HG03066 (cell line): ENCODE data around the gene CAT.

ENCODE experiments used
- ATAC-seq: cut with Tn5 transposase; IDR thresholded peaks from one replicate; pipeline ENCODE4 v1.9.1; 2021; ENCODE audit warnings: low read depth; ENCODE audit not compliant: unreplicated experiment

The CAT gene

GRCh38 chr11:34457607-34458006 lies 18.9 kb downstream of the CAT start:
- no peak for ATAC-seq

- no peak for ATAC-seq
Measured at GRCh38 chr11:34458525-34458924, 19.8 kb downstream of the CAT start.

- ATAC-seq = no peak
Measured at GRCh38 chr11:34459507-34460162, 20.9 kb downstream of the CAT start.

- no peak for ATAC-seq
Measured at GRCh38 chr11:34460278-34460677, 21.5 kb downstream of the CAT start.

- no peak for ATAC-seq
Measured at GRCh38 chr11:34461215-34461614, 22.5 kb downstream of the CAT start.

DNA sequence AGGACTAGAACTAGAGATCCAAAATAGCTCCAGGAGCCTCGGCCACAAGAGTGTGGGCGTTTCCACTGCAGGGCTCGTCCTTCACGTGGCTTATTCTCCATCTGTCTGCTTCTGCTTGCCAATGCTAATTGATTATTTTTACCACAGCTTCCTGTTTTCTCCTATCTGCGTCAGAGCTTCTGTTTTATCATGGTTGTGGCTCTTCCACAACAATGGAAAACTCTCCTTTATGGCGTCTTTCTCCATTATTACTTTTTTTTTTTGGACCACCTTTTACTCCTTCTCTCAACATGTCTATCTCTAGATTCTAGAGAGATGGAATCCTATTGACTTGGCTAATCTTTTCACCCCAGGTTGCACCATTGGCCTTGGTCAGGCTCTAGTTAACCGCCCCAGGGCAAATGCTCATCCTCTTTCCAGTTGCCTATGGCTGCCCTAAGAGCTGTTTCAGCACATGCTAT lies 25.9 kb downstream of the CAT start:
- no peak for ATAC-seq

GRCh38 chr11:34466802-34467488 lies 28.2 kb downstream of the CAT start:
- ATAC-seq = no peak

- ATAC-seq = no peak
Measured at GRCh38 chr11:34468209-34468841, 29.6 kb downstream of the CAT start.

GRCh38 chr11:34473603-34474169 lies 35.0 kb downstream of the CAT start:
- ATAC-seq = no peak

DNA sequence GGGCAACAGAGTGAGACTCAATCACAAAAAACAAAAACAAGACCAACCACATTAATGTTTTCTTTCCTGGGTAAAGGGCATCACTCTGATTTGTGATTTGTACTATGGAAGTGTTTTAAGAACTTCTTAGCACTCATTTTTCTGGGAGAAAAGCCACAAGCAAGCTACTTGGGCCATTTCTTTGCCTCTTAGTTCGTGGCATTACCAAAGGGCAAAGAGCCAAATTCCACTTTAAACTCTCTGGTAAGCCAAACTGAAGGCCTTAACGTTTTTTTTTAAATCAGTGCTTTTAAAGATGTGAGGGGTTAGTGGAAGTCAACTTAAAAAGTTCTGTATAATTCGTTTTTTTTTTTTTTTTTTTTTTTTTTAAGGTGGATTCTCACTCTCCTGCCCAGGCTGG lies 36.9 kb downstream of the CAT start:
- no peak for ATAC-seq

DNA sequence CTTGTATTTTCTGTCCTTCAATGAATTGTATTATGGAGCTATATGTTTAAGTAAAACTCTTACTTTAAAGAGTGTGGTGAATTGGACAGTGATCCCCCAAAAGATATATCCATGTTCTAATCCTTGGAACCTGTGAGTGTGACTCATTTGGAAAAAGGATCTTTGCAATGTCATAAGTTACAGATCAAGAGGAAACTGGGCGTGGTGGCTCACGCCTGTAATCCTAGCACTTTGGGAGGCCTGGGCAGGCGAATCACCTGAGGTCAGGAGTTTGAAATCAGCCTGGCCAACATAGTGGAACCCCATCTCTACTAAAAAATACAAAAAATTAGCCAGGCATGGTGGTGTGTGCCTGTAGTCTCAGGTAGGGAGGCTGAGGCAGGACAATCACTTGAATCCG lies 38.1 kb downstream of the CAT start:
- ATAC-seq = no peak

GRCh38 chr11:34478845-34479663 lies 40.3 kb downstream of the CAT start:
- no peak for ATAC-seq

DNA sequence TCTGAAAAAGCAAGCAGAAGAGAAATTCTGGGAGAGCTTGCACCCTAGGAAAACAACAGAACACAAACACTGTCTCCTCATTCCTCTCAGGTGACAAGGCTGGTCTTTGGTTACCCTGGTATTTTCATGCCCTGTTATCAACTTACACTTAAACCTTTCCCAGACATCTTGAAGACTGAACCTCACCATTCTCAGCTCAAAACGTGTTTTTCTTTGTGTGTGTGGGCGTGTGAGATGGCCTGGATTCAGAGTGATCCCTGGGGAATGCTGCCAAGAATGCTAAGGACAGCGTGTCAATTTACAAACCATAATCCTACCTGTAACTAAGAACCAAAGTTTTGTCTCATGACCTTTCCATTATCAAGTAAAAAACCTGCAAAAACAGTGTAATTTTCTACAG lies 41.6 kb downstream of the CAT start:
- ATAC-seq = no peak

DNA sequence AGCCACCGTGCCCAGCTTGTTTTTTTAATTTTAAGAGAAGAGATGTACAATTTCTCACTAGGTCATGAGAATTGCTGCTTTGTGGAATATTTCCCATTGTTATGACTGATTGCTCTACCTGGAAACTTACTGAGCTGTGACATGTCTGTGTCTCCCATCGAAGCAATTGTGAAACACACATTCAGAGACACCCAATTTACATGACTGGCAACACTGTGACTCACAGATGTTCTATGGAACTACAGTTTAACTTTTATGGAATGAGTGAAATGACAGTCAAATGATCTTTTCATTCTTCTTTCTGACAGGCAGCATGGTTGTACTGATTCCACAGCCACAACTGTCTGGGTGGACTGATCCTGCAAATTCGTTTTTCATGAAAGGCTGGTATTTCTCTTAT lies 42.6 kb downstream of the CAT start:
- no peak for ATAC-seq

DNA sequence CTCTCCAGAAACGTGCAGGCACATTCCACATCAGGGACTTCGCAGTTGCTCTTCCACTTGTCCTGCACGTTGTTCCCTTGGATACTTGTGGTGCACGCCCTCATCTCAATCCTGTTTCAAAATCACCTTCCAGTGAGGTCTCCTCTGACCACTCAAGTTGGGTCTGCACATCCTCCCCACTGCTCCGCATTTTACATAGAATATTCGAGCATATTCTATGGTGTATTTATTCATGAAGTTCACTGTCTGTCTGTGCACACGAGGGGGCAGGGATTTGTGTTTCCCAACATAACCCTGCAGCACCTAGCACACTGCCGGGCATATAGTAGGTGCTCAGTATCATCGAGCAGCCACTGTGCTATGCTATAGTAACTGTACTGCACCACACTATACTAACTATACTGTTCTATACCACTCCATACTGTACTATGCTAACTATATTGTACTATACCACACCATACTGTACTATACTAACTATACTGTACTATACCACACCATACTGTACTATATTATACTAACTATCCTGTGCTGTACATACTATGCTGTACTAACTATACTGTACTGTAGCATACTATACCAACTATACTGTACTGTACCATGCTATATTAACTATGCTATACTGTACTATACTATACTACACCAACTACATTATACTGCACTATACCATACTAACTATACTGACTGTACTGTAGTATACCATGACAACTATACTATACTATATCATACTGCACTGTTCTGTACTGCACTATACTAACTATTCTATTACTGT lies 44.6 kb downstream of the CAT start:
- no peak for ATAC-seq

DNA sequence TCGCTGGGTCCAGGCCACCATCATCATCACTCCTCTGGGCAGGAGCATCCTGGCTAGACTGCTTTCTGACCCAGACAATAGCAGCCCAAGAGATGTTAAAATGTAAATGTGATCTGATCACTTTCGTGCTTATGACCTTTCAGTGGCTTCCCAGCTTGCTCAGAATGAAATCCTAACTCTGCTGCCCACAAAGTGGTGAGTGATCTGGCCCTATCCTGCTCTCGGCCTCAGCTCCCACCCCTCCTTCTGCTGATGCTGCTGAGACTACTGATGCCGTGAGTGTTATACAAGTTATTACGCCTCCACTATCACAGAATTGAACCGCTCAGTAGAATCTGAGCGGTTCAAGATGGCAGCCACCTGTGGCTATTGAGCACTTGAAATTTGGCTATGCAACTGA lies 48.7 kb downstream of the CAT start:
- no peak for ATAC-seq

DNA sequence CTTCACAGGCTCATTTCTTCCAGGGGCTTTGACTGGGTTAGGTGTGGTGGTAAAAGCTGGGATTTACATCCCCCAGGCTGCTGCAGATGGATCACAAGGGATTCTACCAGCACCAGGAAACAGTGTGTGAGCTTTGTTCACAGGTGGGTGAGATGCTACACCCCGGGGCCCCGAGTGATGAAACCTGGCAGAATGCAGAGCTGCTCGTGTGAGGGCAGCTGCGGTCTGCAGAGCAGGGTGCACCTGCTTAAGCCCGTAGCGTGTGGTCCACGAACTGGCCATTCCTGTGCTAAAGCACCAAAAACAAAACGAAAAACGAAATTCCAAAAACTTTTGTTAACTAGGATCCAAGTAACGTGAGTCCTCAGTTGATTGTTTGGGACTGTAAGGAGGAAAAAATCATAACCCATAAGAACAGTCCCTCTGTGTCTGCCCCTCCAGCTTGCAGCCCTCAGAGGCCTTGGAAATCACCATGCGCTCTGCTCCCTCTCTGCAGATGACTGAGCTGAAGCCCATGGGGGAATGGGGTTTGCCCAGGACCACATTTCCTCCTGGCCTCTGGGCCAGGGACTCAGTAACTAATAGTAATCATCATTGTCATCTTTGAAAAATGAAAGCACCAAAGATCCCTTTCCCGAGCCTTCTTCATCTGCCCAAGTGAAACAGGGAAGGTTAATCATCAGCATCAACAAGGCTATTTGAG lies 50.3 kb downstream of the CAT start:
- no peak for ATAC-seq

DNA sequence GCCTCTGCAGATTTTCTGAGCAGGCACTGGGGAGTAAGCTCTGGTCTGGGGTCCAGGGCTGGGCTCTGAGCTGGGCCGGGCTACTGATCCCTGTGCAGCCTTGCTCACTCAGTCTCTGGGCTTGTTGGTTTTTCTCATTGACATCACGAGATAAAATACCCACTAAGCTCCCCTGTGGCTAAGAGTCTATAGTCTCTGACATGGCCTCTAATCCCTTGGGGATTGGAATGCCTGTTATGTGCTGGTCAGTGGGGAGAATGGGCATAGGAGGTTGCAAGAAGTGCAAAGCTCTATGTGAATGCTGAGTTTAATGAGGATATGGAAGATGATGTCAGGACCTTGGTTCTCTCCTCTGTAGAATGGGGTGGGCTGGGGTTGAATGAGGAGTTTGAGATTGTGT lies 51.6 kb downstream of the CAT start:
- ATAC-seq = no peak

GRCh38 chr11:34492806-34493414 lies 54.2 kb downstream of the CAT start:
- no peak for ATAC-seq
